Gastrocnemius medialis (tissue), 4 donors: Measurements from ENCODE around the gene SMARCB1.

ENCODE experiments used
- CTCF ChIP-seq, 5 experiments: fragments of 450-650 bp in 3 of 5; fragments of 200-600 bp in 2 of 5; sonication (generic) in 2 of 5; IDR thresholded peaks in 4 of 5; conservative IDR thresholded peaks in 1 of 5; 1 replicate in 4 of 5; 2 replicates in 1 of 5; pipeline ENCODE4 v1.5.1; 2016 to 2019; ENCODE audit warnings: antibody characterized with exemption in 5 of 5, mild to moderate bottlenecking in 3 of 5, moderate library complexity in 3 of 5
- POLR2A ChIP-seq, 2 donors: fragments of 450-650 bp; IDR thresholded peaks; one replicate each; pipeline ENCODE4 v1.6.1; 2017; ENCODE audit warnings: antibody characterized with exemption in 2 of 2, mild to moderate bottlenecking in 2 of 2, moderate library complexity in 2 of 2

- TF ChIP-seq CTCF (IDR thresholded peaks at IDR 0.05 in 4 of 5, conservative IDR thresholded peaks at IDR 0.05 in 1 of 5) (no peak), POLR2A (IDR thresholded peaks at IDR 0.05) (peak; percentile 15 to 33)
Observed at GRCh38 chr22:23834793-23835483, 48.2 kb downstream of the SMARCB1 start.
